Neutrophil (primary cell): ENCODE data around the gene COL13A1.

ENCODE experiments used
- H3K27ac ChIP-seq: fragments of 200-600 bp; sonication (generic); 2 replicates; pipeline ENCODE4 v1.5.1; 2016; ENCODE audit warnings: mild to moderate bottlenecking, moderate library complexity
- H3K27me3 ChIP-seq: fragments of 200-600 bp; sonication (generic); 2 replicates; pipeline ENCODE4 v1.6.0; 2016; ENCODE audit warnings: mild to moderate bottlenecking
- H3K36me3 ChIP-seq: fragments of 200-600 bp; sonication (generic); 2 replicates; pipeline ENCODE4 v1.5.1; 2017
- H3K4me1 ChIP-seq, 2 experiments: fragments of 200-600 bp in 1 of 2; sonication (generic) in 1 of 2; 1 replicate in 1 of 2; 2 replicates in 1 of 2; pipeline versions ENCODE4 v1.5.1 to v1.6.1; 2013 to 2016; ENCODE audit warnings: low read depth in 1 of 2, low read length in 1 of 2, mild to moderate bottlenecking in 1 of 2, moderate library complexity in 1 of 2; ENCODE audit not compliant: control insufficient read depth in 1 of 2, insufficient read depth in 1 of 2
- H3K4me3 ChIP-seq, 2 experiments: fragments of 200-600 bp in 1 of 2; sonication (generic) in 1 of 2; 1 replicate in 1 of 2; 2 replicates in 1 of 2; pipeline ENCODE4 v1.5.1; 2013 to 2016; ENCODE audit warnings: low read depth in 1 of 2, low read length in 1 of 2, mild to moderate bottlenecking in 1 of 2, moderate library complexity in 1 of 2
- H3K9me3 ChIP-seq: fragments of 200-600 bp; sonication (generic); 2 replicates; pipeline ENCODE4 v1.5.1; 2016
- TF ChIP-seq, protein P1 (sequence below): fragments of 200-600 bp; sonication (generic); IDR thresholded peaks from 2 replicates; pipeline ENCODE4 v1.5.1; 2016; ENCODE audit warnings: antibody characterized with exemption

The COL13A1 gene

GRCh38 chr10:69876931-69877330 lies 75.2 kb downstream of the COL13A1 start:
- H3K4me1 ChIP-seq = peaks cover 13 to 18% of the 10 kb centered on the region in 2 experiments
- H3K36me3 ChIP-seq = no peaks in the 10 kb centered on the region
- H3K27ac ChIP-seq = no peak overlapping the region
- TF ChIP-seq, protein P1, sequence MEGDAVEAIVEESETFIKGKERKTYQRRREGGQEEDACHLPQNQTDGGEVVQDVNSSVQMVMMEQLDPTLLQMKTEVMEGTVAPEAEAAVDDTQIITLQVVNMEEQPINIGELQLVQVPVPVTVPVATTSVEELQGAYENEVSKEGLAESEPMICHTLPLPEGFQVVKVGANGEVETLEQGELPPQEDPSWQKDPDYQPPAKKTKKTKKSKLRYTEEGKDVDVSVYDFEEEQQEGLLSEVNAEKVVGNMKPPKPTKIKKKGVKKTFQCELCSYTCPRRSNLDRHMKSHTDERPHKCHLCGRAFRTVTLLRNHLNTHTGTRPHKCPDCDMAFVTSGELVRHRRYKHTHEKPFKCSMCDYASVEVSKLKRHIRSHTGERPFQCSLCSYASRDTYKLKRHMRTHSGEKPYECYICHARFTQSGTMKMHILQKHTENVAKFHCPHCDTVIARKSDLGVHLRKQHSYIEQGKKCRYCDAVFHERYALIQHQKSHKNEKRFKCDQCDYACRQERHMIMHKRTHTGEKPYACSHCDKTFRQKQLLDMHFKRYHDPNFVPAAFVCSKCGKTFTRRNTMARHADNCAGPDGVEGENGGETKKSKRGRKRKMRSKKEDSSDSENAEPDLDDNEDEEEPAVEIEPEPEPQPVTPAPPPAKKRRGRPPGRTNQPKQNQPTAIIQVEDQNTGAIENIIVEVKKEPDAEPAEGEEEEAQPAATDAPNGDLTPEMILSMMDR = no peak
- no peak overlapping the region for H3K4me3 ChIP-seq
- H3K27me3 ChIP-seq = peaks cover 35% of the 10 kb centered on the region
- H3K9me3 ChIP-seq = no peaks in the 10 kb centered on the region

- H3K27me3 ChIP-seq = peaks cover 28% of the 10 kb centered on the region
- TF ChIP-seq, protein P1 = no peak
Observed at GRCh38 chr10:69878038-69878437, 76.3 kb downstream of the COL13A1 start.

DNA sequence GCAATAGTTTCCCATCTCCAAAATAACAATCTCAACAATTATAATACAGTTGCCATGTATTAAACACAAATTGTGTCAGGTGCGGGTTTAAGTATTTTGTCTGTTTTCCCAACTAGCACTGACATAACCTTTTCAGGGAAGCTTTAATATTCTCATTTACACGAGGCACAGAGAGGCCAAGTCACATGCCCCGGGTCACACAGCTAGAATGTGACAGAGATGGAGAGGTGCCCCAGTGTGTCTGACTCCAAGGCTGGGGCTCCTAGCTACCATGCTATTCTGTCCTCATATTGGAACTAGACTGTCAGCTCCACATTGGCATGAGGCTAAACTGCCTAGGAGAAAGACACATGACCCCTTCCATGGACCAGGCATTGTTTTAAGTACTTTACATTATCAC lies 77.2 kb downstream of the COL13A1 start:
- no peaks in the 10 kb centered on the region for H3K9me3 ChIP-seq
- H3K36me3 ChIP-seq = no peaks in the 10 kb centered on the region
- peaks cover 34% of the 10 kb centered on the region for H3K27me3 ChIP-seq
- H3K4me3 ChIP-seq = no peak overlapping the region
- no peak overlapping the region for H3K27ac ChIP-seq
- H3K4me1 ChIP-seq = peaks cover 13 to 18% of the 10 kb centered on the region in 2 experiments
- TF ChIP-seq, protein P1 = no peak

More at GRCh38 chr10:69878038-69878437, 76.3 kb downstream of the COL13A1 start:
- no peak overlapping the region for H3K4me3 ChIP-seq
- no peaks in the 10 kb centered on the region for H3K36me3 ChIP-seq
- H3K9me3 ChIP-seq = no peaks in the 10 kb centered on the region
- H3K27ac ChIP-seq = no peak overlapping the region
- peaks cover 13 to 18% of the 10 kb centered on the region in 2 experiments for H3K4me1 ChIP-seq

GRCh38 chr10:69879634-69880257 lies 78.0 kb downstream of the COL13A1 start:
- no peaks in the 10 kb centered on the region for H3K36me3 ChIP-seq
- H3K9me3 ChIP-seq = no peaks in the 10 kb centered on the region
- peaks cover 13 to 18% of the 10 kb centered on the region in 2 experiments for H3K4me1 ChIP-seq
- no peak overlapping the region for H3K27ac ChIP-seq
- H3K4me3 ChIP-seq = no peak overlapping the region
- peaks cover 37% of the 10 kb centered on the region for H3K27me3 ChIP-seq
- TF ChIP-seq, protein P1 = no peak

- Histone ChIP-seq H3K27me3 (peaks cover 37% of the 10 kb centered on the region), H3K4me1 (peaks cover 13 to 18% of the 10 kb centered on the region in 2 experiments), H3K36me3 (no peaks in the 10 kb centered on the region), H3K9me3 (no peaks in the 10 kb centered on the region), H3K27ac (no peak overlapping the region), H3K4me3 (no peak overlapping the region)
- TF ChIP-seq, protein P1 = no peak
Observed at GRCh38 chr10:69880301-69881081, 78.8 kb downstream of the COL13A1 start.
